ENCODE measurements around the gene ABCB10.
"Not testable (repeated sequence)": the region's sequence is repeated elsewhere in the genome, so short reads cannot be mapped to it uniquely, and the experiment has no call there.

The ABCB10 gene

DNA sequence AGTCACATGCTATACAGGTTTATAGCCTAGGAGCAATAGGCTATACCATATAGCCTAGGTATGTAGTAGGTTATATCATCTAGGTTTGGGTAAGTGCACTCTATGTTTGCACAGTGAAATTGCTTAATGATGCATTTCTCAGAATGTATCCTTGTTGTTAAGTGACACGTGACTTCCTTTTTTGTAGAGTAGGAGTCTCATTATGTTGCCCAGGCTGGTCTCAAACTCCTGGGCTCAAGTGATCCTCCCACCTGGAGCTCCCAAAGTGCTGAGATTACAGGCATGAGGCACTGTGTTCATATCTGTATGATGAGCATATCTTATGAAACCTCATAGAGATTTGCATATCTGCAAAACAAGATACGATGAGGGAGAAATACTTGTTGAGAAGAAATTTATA lies 13.8 kb upstream of the ABCB10 start:
- no peak for DNase-seq (ENCODE audit: low read depth, low spot score)

DNA sequence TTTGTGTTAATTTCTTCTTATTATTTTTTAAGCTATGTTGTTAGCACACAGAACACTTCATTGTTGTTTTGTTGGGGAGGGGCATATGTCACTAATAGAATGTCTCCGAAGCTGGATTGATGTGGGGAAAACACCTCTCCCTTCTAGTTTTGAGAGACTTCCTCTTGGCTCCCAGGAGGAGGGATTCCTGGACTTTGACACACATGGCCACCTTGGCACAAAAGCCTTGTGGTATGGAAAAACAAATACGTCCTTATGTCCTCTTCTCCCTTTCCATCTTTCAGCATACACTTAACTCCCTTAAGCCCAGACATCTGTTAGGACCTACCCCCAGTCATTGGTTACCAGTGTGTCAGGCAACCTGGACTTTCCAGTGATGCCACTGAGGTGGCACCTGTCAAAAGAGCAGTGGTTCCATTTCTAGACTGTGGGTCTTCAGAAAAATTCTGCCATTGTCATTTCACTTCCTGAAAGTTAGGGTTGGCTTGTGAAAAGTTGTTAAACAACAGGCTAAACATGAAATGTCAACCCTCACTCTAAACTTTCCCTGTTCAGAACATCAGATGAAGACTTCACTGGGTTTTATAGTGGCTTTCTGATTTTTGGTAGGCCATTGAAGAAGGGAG lies 12.5 kb upstream of the ABCB10 start:
- no peak for DNase-seq (ENCODE audit: low read depth, low spot score)

DNA sequence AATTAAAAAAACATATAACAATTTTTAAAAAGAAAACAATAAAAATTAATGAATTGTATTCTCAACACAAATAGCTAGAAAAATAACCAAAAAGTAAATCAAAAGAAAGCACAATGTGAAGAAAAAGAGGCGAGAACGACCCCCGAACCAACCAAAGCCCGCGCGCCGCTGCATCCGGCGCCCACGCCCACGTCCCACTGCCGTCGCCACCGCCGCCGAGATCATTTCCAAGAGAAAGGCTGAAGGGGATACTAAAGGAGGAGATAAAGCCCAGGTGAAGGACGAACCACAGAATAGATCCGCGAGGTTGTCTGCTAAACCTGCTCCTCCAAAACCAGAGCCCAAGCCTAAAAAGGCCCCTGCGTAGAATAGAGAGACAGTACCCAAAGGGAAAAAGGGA lies 11.8 kb upstream of the ABCB10 start:
- DNase-seq (ENCODE audit: low read depth, low spot score) = no peak

DNA sequence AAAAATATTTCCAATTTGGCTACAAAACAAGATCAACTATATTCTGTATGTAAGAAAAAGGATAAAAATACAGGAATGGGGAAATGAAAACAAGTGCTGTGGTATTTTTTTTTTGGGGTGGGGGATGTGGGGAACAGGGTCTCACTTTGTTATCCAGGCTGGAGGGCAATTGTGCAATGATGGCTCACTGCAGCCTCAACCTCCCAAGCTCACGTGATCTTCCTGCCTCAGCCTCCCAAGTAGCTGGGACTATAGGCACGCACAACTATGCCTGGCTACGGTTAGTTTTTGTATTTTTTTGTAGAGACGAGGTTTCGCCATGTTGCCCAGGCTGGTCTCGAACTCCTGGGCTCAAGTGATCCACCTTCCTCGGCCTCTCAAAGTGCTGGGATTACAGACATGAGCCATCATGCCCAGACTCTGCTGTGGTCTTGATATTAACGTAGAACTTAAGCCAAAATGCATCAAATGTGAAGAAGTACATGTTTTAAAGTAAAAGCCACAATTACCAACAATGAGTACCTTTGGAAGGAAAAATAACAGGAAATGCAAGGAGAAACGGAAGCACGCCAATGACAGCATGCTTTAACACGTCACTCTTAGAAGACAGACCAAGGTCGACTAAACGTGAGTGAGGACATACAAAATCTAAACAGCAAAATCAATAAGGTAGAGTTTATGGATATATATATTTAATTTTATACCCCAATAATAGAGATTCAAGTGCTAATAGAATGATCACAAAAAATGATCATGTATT lies 8.8 kb upstream of the ABCB10 start:
- DNase-seq (ENCODE audit: low read depth, low spot score) = no peak

DNA sequence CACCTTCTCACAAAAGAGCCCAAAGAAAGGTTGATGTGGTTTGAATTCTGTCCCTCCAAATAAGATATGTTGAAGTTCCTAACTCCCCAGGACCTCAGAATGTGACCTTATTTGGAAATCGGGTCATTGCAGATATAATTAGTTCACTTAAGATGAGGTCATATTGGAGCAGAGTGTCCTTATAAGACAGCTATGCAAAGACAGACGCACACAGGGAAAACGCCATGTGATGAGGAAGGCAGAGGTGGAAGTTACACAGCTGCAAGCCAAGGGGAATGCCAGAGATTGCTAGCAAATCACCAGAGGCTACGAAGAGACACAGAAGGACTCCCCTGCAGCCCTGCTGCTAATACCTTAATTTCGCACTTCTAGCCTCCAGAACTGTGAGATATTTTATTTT lies 5.2 kb upstream of the ABCB10 start:
- DNase-seq (ENCODE audit: low read depth, low spot score) = no peak

DNA sequence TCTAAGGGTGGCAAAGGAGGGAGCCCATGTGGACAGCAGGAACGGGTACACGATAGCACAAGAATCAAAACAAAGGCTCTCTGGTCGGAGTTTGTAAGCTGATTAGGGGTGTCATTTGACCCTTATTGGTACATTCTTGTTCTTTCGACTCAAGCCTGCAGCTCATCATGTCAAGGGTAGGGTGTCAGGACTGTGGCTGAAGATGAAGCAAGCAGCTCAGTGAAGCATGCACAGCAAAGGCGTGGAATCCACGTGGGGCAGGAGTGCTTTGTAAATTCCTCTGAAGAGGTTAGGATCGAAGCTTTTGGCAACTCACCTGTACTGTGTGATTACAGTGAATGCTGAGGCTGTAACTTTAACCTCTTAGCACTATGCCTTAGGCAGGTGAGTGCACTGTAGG lies 4.7 kb upstream of the ABCB10 start:
- no peak for DNase-seq (ENCODE audit: low read depth, low spot score)

DNA sequence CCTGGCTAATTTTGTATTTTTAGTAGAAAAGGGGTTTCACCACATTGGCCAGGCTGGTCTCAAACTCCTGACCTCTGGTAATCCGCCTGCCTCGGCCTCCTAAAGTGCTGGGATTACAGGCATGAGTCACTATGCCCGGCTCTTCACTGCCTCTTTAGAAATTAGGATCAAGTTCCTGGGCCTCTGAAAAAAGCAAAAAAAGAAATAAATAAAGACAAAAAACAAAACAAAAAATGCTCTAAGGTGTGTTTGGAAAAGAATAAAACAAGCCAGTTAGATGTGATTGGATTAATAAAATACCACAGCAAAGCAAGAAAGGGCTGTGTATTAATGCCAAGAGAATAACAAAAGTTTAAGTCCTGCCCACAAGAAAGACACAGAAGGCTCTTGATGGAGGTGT lies 4.2 kb upstream of the ABCB10 start:
- DNase-seq (ENCODE audit: low read depth, low spot score) = no peak

DNA sequence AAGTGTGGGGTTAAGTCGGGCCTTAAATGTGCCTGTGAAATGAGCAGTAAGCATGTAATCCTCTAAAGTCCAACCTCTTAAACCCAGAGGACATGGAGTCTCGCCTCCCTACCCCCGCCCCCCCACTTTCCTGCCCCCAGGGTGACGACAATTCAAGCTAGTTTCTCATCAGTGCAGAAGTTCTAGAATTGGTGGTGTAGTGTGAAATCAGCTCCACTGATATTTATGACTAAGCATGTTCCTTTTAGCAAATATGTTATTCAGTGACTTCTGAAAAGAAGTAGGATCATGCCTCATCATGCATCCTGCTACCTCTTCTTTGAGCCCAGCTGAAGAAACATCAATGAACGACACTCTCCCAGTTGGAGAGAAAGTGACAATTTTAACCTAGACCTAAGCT lies 2.6 kb upstream of the ABCB10 start:
- DNase-seq (ENCODE audit: low read depth, low spot score) = no peak

DNA sequence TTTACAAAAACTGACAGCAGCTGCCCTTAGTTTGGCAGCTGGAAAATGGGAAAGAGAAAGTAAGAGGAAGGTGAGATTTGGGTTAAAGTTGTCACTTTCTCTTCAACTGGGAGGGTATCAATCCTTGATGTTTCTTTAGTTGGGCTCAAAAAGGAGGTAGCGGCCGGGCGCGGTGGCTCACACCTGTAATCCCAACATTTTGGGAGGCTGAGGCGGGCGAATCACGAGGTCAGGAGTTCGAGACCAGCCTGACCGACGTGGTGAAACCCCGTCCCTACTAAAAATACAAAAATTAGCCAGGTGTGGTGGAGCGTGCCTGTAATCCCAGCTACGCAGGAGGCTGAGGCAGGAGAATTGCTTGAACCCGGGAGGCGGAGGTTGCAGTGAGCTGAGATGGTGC lies 1.6 kb upstream of the ABCB10 start:
- DNase-seq (ENCODE audit: low read depth, low spot score) = not testable (repeated sequence)

DNA sequence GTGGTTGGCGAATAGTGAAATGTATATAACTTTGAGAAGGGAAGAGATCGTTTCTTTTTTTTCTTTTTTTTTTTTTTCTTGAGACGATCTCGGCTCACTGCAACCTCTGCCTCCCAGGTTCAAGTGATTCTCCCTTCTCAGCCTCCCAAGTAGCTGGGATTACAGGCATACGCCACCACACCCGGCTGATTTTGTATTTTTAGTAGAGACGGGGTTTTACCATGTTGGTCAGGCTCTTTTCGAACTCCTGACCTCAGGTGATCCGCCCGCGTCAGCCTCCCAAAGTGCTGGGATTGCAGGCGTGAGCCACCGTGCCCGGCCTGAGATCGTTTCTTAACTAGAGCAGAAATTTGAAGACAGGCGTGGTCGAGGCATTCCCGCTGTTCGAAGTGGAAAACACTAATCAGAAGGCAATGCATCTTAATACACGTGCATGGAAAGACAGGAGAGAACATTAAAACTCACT lies 862 bp upstream of the ABCB10 start:
- not testable (repeated sequence) for DNase-seq (ENCODE audit: low read depth, low spot score)

DNA sequence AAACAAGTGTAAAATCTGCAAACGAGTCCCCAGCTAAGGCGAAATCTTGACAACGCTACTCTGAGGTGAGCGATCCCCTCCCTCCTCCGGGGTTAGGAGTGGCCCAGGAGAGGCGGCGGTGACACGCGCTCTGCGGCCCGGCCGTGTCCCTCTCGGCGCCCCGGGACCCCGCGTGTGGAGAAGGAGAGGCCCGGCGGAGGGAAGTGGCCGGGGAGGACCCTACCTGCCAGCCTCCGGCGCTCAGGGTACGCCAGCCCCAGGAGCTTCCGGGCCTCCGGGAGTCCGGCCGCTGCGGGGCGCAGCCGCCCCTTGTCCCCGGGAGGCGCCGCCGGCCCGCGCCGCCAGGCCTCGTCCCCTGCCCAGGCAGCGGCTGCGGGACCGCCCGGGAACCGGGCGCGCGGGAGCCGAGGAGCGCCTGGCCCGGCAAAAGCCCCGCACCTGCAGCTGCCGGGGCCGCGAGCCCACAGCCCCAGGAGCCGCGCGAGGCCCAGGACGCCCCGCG lies 543 bp downstream of the ABCB10 start:
- no peak for DNase-seq (ENCODE audit: low read depth, low spot score)

DNA sequence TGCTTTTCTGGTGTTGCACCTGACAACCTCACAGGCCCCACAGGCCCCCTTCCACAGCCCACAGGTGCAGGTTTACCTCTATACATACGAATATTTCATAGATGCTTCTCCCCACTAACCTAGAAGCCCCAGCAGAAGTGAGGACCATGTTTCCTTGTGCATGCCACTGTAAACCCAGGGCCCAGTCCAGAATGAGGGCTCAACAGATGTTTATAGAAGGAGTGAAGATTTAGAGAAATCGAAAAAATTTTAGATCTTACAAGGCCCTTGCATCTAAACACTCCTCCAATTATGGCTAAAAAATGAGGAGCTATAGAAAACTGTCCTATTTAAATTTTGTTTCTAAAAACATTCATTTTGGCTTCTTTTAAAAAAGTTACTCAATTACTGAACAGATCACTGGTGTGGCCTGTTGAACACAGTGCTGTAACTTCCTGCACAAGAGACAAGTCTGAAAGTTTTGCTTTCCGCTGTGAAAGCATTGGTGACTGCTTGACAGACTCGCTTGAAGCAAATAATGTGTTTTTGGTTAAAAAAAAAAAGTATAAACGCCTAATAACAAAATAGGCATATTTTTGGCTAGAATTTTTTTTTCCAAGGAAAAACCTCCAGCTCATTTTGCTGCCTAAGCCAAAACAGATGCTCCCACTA lies 1.2 kb downstream of the ABCB10 start:
- DNase-seq (ENCODE audit: low read depth, low spot score) = no peak

DNA sequence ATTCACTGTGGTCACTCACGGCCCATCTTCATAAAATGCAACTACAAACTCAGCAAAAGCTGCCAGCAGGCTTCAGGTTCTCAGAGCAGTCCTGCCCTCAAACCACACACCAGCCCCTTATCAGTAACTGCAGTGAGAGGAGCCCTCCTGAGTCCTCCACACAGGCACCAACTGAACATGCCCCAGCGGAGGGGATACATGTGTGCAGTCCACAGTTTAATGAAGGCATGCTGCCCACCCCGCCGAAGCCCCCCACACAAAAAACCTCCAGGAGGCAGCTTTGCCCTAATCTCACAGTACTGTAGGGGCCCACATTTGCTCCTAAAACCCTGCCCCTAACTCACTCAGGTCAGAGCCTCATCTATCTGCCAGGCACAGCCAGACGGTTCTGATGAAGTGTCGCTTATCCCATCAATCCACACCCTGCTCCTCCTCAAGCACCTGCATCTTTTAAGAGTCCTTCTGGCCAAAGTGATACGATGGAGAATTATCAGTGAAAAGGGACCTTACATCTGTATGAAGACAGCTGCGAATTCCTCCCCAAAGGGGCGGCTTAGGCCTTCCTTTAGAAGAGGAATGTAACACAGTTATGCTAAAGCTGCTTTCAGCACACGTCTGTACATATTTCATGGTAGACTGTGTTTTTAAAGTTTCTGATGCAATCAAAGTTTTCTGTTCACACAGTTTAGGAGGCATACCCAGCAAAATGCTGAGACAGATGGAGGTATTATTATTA lies 3.5 kb downstream of the ABCB10 start:
- DNase-seq (ENCODE audit: low read depth, low spot score) = no peak

DNA sequence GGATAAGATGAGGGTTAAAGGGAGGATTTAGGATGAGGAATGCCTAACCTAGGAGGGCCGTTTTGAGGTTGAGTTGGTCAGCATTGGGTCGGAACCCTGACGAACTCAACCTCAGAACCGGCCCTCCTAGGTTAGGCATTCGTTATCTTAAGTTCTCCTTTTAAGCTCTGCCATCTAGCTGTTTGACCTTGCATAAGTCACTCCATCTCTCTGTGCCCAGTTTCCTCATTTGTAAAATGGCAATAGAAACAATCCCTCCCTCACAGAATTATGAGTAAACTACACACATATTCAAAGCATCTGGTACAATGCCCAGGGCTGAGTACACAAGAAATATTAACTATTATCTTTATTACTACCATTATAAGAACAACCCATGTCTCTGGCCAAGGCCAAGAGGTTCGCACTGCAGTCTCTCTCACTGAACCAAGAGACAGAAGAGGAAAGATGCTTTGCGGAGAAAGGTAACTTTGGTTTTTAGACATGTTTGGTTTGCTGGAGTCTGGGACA lies 4.8 kb downstream of the ABCB10 start:
- DNase-seq (ENCODE audit: low read depth, low spot score) = no peak

DNA sequence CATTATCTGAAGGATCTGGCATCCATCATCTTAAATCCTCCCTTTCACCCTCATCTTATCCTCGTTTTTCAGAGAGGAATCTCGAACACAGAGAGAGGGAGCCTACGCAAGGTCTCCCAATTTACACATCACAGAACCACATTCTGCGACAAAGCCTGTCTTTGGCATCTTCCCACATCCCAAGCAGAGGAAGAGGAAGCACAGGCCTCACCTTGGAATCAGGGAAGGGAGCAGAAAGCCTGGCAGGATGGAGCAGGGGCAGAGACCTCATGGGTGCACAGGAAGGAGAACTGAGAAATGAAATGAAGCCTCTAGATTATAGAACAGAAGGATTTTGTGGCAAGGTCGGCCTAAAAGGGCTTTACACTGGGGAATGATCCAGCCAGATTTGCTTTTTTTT lies 5.8 kb downstream of the ABCB10 start:
- DNase-seq (ENCODE audit: low read depth, low spot score) = no peak

DNA sequence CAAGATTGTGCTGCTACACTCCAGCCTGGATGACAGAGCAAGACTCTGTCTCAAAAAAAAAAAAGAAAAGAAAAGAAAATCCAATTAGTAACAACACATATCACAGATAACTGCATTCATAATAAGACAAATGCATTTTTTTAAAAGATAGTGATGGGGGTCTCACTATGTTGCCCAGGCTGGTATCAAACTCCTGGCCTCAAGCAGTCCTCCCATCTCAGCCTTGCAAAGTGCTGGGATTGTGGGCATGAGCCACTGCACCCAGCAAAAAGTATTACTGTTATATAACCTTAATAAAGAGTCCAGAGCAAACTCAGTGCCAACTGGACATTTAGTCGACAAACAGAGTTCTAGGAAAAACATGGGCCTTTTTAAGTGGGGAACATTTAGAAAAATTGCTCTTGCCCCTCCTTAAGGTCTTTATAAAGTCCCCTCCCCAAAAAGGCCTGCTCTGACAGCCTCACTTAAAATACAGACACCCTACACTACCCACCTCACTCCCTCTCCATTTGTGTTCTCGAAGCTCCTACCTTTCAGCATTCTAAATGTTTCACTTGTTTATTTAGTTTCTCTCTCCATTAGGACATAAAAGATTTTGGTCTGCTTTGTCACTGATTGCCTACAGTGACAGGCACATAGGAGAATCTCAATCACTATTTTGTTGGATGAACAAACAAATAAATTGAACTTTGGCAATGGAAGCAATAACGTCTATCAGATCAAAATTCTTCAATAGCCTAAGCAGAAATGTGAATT lies 7.5 kb downstream of the ABCB10 start:
- DNase-seq (ENCODE audit: low read depth, low spot score) = no peak

DNA sequence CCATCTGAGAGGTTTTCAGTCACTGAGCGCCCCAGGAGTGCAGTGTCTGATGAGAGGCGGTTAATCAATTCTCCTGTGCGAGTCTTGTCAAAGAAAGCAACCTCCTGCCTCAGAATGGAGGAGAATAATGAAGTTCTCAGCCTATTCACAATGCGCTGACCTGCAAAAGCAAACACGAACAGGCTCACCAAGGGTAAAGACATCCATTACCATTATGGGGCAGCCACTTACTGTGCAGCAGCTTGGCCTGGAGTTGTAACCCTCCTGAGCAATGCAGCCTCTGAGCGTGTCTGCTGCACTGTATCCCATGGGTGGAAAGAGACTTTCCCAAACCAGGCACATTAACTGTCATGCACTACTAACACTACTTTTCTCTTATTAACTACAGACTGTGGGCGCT lies 11.0 kb downstream of the ABCB10 start:
- DNase-seq (ENCODE audit: low read depth, low spot score) = no peak

DNA sequence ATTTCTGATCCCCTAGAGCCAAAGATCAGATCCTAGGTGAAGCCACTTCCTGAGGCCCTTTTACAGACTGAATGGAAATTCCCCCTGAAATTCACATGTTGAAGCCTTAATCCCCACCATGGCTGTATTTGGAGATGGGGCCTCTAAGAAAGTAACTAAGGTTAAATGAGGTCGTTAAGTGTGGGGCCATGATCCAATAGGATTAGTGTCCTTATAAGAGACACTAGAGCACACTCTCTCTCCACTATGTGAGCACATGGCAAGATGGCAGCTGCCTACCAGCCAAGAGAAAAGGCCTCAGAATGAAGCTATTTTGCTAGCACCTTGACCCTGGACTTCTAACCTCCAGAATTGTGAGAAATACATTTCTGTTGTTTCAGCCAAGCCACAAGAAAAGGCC lies 13.9 kb downstream of the ABCB10 start:
- no peak for DNase-seq (ENCODE audit: low read depth, low spot score)

DNA sequence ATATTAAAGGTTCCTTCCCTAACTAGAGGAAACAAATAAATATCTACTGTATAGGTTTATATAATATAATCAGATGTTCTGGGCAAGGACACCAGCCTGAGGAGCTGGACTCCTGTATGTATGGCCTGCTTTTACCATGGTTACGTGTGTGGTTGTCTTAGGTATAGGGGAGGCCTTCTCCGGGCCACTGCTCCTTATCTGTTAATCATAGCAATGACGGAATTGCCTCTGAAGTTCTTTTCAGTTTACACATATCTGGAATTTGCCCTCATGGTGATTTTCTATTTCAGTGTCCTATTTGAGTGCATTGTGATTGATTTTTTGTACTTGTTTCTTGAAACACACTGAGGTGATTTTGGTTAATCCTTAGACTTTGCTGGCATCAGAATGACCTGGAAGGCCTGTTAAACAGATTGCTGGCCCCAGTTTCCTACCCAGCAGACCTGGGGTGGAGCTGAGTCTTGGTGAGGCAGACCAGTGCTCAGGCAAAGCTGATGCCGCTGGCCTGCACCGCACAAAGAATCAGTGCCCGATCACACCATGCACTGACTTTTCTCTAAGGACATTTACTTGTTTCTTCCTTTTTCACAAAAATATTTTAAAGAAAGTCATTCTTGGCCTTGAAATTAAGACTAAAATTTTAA lies 18.5 kb downstream of the ABCB10 start:
- no peak for DNase-seq (ENCODE audit: low read depth, low spot score)

DNA sequence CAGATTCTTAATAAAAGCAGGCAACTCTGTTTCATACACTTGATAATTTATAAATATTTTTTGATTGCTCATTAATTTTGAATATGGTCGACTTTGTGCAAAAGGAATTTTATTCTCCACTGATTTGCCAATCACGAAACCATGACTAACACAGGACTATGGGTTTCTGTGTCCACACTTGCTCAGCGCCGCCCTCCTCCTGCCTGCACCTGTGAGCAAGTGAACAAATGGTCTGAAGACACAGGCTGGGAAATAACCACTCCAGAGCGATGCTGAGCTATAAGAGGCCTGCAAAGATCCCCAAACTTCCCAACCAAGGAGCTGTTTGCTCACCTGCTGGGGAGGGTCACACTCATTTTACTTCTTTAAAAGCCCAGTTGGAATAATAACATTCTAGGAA lies 19.6 kb downstream of the ABCB10 start:
- no peak for DNase-seq (ENCODE audit: low read depth, low spot score)

DNA sequence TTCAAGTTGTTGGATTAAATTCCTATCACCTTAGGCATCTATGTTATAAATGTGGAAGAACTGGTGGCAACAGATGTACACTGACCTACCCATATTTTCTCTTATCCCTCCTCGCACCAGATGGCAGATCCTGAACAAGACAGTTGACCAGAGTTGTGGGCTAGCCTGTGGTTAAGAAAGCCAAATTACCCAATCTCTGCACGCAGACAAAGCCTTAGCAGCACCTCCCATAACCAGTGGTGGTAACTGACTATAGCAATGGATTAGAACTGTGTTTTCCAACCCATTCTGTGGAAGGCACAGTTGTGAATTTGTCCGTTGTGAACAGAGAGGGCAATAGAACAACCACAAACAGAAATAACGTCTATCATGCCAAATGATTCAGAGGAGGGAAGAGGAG lies 20.6 kb downstream of the ABCB10 start:
- no peak for DNase-seq (ENCODE audit: low read depth, low spot score)

Measured in activated naive CD8-positive, alpha-beta T cell treated with anti-CD3 and anti-CD28 coated beads, Interleukin-2, amount 50 U/mL, for 16 hours (primary cell).